Measurements from ENCODE around the gene LEF1. TPM values are rescaled to one million over a fixed set of nuclear protein-coding genes. Genes with fewer than 3 reads are reported as not detected.

LEF1 gene
- total and polyA plus RNA-seq, 2 experiments from 2014 or later = 0.50 to 0.73 TPM

GRCh38 chr4:108113229-108113628, 55.5 kb downstream of the LEF1 start (continued):
- no peak for TF ChIP-seq CREB1 (CRISPR knock-in tag; IDR thresholded peaks at IDR 0.05; ENCODE audit: low read depth)
- TF ChIP-seq JUNB (IDR thresholded peaks at IDR 0.05; ENCODE audit: unreplicated experiment) = no peak
- no peak for TF ChIP-seq ZNF114 (CRISPR knock-in tag; IDR thresholded peaks at IDR 0.05)
- TF ChIP-seq EZH2 (IDR thresholded peaks at IDR 0.05; ENCODE audit: low read depth, unreplicated experiment) = no peak
- TF ChIP-seq NANOG (IDR thresholded peaks at IDR 0.05; ENCODE audit: borderline replicate concordance) = no peak

- no peaks in the 10 kb centered on the region for H3F3A ChIP-seq (replicated peaks; ENCODE audit: low read depth)
- no peak overlapping the region for H3K27ac ChIP-seq (ENCODE audit: low read depth)
- H4K20me1 ChIP-seq (replicated peaks; ENCODE audit: insufficient read depth) = no peaks in the 10 kb centered on the region
- no peaks in the 10 kb centered on the region for H3K36me3 ChIP-seq (ENCODE audit: insufficient read depth)
- no peak overlapping the region for H3K4me3 ChIP-seq
- no peaks in the 10 kb centered on the region; the same call in 1 of the 2 replicates for H3K27me3 ChIP-seq (ENCODE audit: insufficient read depth)
- ATAC-seq (no peak), DNase-seq (ENCODE audit: low spot score) (no peak)
- Mint-ChIP-seq H3K4me1 (peaks cover 60% of the 10 kb centered on the region), H3K27ac (no peak overlapping the region), H3K9me3 (no peaks in the 10 kb centered on the region), H3K4me3 (no peak overlapping the region), H3K36me3 (ENCODE audit: low read depth) (no peaks in the 10 kb centered on the region), H3K27me3 (ENCODE audit: insufficient read depth, low read depth, poor library complexity) (peaks cover 8% of the 10 kb centered on the region)
- TF ChIP-seq ZNF462 (CRISPR knock-in tag; IDR thresholded peaks at IDR 0.05) (no peak), POLR2AphosphoS5 (IDR thresholded peaks at IDR 0.05; ENCODE audit: low read depth) (no peak), NANOG (IDR thresholded peaks at IDR 0.05; ENCODE audit: borderline replicate concordance) (no peak), JUNB (IDR thresholded peaks at IDR 0.05; ENCODE audit: unreplicated experiment) (no peak), ZNF114 (CRISPR knock-in tag; IDR thresholded peaks at IDR 0.05) (no peak), CTCF (conservative IDR thresholded peaks at IDR 0.05; ENCODE audit: low read depth in 2 of 2) (no peak), EZH2 (IDR thresholded peaks at IDR 0.05; ENCODE audit: low read depth, unreplicated experiment) (no peak), EZH2phosphoT487 (IDR thresholded peaks at IDR 0.05; ENCODE audit: unreplicated experiment) (no peak), CREB1 (CRISPR knock-in tag; IDR thresholded peaks at IDR 0.05; ENCODE audit: low read depth) (no peak), ZNF331 (CRISPR knock-in tag; IDR thresholded peaks at IDR 0.05; ENCODE audit: low read depth) (no peak), STAT1 (IDR thresholded peaks at IDR 0.05; ENCODE audit: unreplicated experiment) (no peak)
- TF ChIP-seq, protein P1, sequence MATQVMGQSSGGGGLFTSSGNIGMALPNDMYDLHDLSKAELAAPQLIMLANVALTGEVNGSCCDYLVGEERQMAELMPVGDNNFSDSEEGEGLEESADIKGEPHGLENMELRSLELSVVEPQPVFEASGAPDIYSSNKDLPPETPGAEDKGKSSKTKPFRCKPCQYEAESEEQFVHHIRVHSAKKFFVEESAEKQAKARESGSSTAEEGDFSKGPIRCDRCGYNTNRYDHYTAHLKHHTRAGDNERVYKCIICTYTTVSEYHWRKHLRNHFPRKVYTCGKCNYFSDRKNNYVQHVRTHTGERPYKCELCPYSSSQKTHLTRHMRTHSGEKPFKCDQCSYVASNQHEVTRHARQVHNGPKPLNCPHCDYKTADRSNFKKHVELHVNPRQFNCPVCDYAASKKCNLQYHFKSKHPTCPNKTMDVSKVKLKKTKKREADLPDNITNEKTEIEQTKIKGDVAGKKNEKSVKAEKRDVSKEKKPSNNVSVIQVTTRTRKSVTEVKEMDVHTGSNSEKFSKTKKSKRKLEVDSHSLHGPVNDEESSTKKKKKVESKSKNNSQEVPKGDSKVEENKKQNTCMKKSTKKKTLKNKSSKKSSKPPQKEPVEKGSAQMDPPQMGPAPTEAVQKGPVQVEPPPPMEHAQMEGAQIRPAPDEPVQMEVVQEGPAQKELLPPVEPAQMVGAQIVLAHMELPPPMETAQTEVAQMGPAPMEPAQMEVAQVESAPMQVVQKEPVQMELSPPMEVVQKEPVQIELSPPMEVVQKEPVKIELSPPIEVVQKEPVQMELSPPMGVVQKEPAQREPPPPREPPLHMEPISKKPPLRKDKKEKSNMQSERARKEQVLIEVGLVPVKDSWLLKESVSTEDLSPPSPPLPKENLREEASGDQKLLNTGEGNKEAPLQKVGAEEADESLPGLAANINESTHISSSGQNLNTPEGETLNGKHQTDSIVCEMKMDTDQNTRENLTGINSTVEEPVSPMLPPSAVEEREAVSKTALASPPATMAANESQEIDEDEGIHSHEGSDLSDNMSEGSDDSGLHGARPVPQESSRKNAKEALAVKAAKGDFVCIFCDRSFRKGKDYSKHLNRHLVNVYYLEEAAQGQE (IDR thresholded peaks at IDR 0.05; ENCODE audit: unreplicated experiment) = no peak
- TF ChIP-seq, protein P2, sequence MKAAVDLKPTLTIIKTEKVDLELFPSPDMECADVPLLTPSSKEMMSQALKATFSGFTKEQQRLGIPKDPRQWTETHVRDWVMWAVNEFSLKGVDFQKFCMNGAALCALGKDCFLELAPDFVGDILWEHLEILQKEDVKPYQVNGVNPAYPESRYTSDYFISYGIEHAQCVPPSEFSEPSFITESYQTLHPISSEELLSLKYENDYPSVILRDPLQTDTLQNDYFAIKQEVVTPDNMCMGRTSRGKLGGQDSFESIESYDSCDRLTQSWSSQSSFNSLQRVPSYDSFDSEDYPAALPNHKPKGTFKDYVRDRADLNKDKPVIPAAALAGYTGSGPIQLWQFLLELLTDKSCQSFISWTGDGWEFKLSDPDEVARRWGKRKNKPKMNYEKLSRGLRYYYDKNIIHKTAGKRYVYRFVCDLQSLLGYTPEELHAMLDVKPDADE (IDR thresholded peaks at IDR 0.05) = no peak
- H3K79me2 ChIP-seq (replicated peaks; ENCODE audit: insufficient read depth) = no peaks in the 10 kb centered on the region
- H2AFZ ChIP-seq = no peak overlapping the region
- no peak overlapping the region for H3K4me2 ChIP-seq
- H3K4me1 ChIP-seq (ENCODE audit: insufficient read depth) = peaks cover 48% of the 10 kb centered on the region
- H3K9me2 ChIP-seq (ENCODE audit: insufficient read depth) = no peaks in the 10 kb centered on the region; the same call in 1 of the 2 replicates
Observed at GRCh38 chr4:108111781-108112180, 57.0 kb downstream of the LEF1 start.

Data from GM23338 (cell line).